ENCODE results near the gene DNAJC28. TPM values are rescaled to one million over a fixed set of nuclear protein-coding genes. Genes with fewer than 3 reads are reported as not detected.

The DNAJC28 gene
- total RNA-seq: 1 to 10 TPM; 1.9 to 3.0 (median 2.9) TPM
- long read RNA-seq, donor 1, partial matches to known transcripts: 0 of 1 reads
- long read RNA-seq, donor 1, other reads (novel, unspliced or antisense): 1 of 1 reads
- long read RNA-seq, donor 2, partial matches to known transcripts: 0 of 3 reads
- long read RNA-seq, donor 2, other reads (novel, unspliced or antisense): 0 of 3 reads

GRCh38 chr21:33491373-33492102, at the start of gene DNAJC28:
Gene DNAJC28, minus strand, starts transcription at chr21:33491716. Its CDS starts 2,323 bp downstream, at chr21:33489393.
- Histone ChIP-seq H3K9me3 (no peaks in the 10 kb centered on the region), H3K36me3 (ENCODE audit: low read depth) (no peaks in the 10 kb centered on the region), H3K4me3 (peak within 1 kb of the TSS; percentile 39), H3K4me1 (ENCODE audit: low read depth) (no peaks in the 10 kb centered on the region)
- intact Hi-C loops (cut with DNase I, micrococcal nuclease): no loop called here
- TF ChIP-seq, protein P1, sequence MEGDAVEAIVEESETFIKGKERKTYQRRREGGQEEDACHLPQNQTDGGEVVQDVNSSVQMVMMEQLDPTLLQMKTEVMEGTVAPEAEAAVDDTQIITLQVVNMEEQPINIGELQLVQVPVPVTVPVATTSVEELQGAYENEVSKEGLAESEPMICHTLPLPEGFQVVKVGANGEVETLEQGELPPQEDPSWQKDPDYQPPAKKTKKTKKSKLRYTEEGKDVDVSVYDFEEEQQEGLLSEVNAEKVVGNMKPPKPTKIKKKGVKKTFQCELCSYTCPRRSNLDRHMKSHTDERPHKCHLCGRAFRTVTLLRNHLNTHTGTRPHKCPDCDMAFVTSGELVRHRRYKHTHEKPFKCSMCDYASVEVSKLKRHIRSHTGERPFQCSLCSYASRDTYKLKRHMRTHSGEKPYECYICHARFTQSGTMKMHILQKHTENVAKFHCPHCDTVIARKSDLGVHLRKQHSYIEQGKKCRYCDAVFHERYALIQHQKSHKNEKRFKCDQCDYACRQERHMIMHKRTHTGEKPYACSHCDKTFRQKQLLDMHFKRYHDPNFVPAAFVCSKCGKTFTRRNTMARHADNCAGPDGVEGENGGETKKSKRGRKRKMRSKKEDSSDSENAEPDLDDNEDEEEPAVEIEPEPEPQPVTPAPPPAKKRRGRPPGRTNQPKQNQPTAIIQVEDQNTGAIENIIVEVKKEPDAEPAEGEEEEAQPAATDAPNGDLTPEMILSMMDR (IDR thresholded peaks at IDR 0.05): no peak
- DNase-seq (peak; percentile 94 to 96 (median 94)), ATAC-seq (peak; percentile 99)

DNA sequence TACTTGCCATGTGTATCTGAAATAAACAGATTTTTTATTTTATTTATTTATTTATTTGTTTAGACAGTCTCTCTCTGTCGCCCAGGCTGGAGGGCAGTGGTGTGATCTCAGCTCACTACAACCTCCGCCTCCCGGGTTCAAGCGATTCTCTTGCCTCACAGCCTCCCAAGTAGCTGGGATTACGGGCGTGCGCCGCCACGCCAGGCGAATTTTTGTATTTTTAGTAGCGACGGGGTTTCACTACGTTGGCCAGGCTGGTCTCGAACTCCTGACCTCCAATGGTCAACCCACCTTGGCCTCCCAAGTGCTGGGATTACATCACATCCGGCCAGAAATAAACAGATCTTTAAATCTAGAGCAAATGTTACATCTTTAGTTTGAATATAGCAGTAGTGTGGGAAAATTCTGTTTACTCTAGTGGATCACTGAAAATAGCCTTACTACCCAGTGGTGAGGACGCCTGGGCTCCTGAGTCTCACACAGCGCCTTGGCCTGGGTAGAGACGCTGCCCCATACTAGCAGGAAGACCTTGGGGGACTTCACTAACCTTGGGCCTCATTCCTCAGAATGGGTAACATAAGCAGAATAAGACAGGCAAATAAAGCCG, 49.7 kb upstream of the DNAJC28 start:
- H3K4me3 ChIP-seq: peak overlapping the region; percentile 60
- TF ChIP-seq, protein P1 (IDR thresholded peaks at IDR 0.05): no peak
- peaks cover 4% of the 10 kb centered on the region for H3K36me3 ChIP-seq (ENCODE audit: low read depth)
- no peaks in the 10 kb centered on the region for H3K9me3 ChIP-seq
- intact Hi-C loops (cut with DNase I, micrococcal nuclease): no loop called here
- peaks cover 26% of the 10 kb centered on the region for H3K4me1 ChIP-seq (ENCODE audit: low read depth)
- DNase-seq (peak; percentile 34 to 58 (median 49)), ATAC-seq (no peak)

DNA sequence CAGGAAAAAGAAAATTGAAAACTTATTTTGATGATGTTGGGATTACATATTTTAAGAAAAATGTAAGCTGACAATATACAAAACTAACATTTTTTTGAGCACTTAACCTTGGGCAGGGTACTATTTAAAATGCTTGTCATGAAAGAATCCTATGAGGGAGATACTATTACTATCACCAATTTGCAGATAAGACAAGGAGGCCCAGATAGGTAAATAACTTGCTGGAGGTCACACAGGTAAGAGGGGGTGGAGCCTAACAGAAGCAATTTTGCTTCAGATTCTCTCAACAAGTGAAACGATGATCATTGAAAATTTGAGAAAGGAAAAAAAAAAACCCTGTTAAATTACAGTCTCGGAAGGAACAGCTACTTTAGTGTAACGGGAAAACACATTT, 49.2 kb upstream of the DNAJC28 start:
- H3K4me3 ChIP-seq: no peak overlapping the region
- no peak for DNase-seq
- H3K36me3 ChIP-seq (ENCODE audit: low read depth): peaks cover 4% of the 10 kb centered on the region
- peaks cover 25% of the 10 kb centered on the region for H3K4me1 ChIP-seq (ENCODE audit: low read depth)
- intact Hi-C loops (cut with DNase I, micrococcal nuclease): no loop called here
- no peak for ATAC-seq
- TF ChIP-seq, protein P1 (IDR thresholded peaks at IDR 0.05): no peak
- H3K9me3 ChIP-seq: no peaks in the 10 kb centered on the region

DNA sequence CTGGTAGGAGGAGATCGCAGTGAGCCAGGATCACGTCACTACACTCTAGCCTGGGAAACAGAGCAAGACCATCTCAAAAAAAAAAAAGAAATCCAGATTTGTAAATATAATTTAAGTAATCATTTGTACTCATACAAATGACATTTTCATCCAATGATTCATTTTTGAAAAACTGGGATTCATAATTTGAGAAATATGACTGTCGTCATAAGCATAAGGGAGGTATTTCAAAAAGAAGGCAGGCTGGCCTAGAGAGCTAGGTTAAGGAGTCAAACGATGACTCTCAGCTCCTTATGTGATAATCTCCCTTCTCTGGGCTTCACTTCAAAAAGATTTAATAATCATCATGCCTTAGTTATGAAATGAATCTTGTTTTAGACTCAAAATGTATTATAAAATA, 48.1 kb upstream of the DNAJC28 start:
- TF ChIP-seq, protein P1 (IDR thresholded peaks at IDR 0.05): no peak
- Histone ChIP-seq H3K36me3 (ENCODE audit: low read depth) (peaks cover 4% of the 10 kb centered on the region), H3K9me3 (no peaks in the 10 kb centered on the region), H3K4me3 (no peak overlapping the region), H3K4me1 (ENCODE audit: low read depth) (peaks cover 14% of the 10 kb centered on the region)
- ATAC-seq (no peak), DNase-seq (no peak)
- intact Hi-C loops (cut with DNase I, micrococcal nuclease): no loop called here

GRCh38 chr21:33537212-33537611, 45.7 kb upstream of the DNAJC28 start:
- ATAC-seq (no peak), DNase-seq (no peak)
- H3K4me1 ChIP-seq (ENCODE audit: low read depth): peaks cover 11% of the 10 kb centered on the region
- no peaks in the 10 kb centered on the region for H3K36me3 ChIP-seq (ENCODE audit: low read depth)
- intact Hi-C loops (cut with DNase I, micrococcal nuclease): no loop called here
- H3K9me3 ChIP-seq: no peaks in the 10 kb centered on the region
- TF ChIP-seq, protein P1 (IDR thresholded peaks at IDR 0.05): no peak
- H3K4me3 ChIP-seq: no peak overlapping the region

All from mucosa of descending colon (tissue), 3 donors.